ENCODE measurements around the gene NEK1.
"Not testable (repeated sequence)": the region's sequence is repeated elsewhere in the genome, so short reads cannot be mapped to it uniquely, and the experiment has no call there.

Gene NEK1

DNA sequence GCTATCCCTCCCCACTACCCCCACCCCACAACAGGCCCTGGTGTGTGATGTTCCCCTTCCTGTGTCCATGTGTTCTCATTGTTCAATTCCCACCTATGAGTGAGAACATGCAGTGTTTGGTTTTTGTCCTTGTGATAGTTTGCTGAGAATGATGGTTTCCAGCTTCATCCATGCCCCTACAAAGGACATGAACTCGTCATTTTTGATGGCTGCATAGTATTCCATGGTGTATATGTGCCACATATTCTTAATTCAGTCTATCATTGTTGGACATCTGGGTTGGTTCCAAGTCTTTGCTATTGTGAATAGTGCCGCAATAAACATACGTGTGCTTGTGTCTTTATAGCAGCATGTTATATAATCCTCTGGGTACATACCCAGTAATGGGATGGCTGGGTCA lies 118.1 kb downstream of the NEK1 start:
- not testable (repeated sequence) for DNase-seq (ENCODE audit: low read depth in 2 of 2)

DNA sequence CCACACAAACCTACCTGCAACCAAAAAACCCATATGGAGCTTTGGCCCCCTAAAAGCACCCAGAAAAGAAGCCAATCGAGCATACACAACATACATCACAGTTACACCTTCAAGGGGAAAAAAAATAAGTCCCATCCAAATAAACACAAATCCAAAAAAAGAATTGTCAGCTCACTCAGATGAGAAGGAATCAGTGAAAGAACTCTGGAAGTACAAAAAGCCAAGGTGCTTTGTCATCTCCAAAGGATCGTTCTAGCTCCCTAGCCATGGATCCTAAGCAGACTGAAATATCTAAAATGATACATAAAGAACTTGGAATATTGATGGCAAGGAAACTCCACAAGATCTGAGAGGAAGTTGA lies 119.2 kb downstream of the NEK1 start:
- no peak for DNase-seq (ENCODE audit: low read depth in 2 of 2)

GRCh38 chr4:169492436-169493163 lies 119.8 kb downstream of the NEK1 start:
- DNase-seq (ENCODE audit: low read depth in 2 of 2): peak in 1 of 2 donors; percentile 2

DNA sequence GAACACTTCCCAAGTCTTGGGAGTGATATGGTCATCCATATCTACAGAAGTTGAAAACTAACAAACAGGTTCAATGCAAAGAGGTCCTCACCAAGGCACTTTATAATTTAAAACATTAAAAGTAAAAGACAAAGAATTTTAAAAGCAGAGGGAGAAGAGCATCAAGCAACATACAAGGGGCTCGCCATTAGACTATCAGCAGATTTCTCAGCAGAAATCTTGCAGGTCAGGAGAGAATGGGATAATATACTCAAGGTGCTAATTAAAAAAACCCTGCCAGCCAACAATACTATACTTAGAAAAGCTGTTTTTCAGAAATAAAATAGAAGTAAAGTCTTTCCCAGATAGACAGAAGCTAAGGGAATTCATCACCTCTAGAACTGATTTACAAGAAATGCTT lies 121.2 kb downstream of the NEK1 start:
- DNase-seq (ENCODE audit: low read depth in 2 of 2): no peak

DNA sequence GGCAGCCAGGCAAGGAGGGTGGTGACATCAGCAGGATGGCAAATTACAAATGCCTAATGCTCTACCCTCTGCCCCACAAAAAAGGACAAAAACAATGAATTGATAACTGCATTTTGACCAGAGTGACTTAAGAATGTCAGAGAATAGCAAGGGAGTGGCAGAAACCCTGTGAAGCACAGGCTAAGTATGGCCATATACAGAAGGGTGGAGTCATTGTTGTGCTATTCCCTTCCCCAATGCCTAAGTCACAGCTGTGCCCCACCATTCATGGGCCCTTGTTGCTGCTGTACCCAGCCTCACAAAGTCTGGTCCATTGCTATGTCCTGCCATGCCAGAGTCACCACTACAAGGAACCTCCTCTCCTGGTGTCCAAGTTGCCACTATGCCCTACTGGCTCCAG lies 123.1 kb downstream of the NEK1 start:
- DNase-seq (ENCODE audit: low read depth in 2 of 2): no peak

DNA sequence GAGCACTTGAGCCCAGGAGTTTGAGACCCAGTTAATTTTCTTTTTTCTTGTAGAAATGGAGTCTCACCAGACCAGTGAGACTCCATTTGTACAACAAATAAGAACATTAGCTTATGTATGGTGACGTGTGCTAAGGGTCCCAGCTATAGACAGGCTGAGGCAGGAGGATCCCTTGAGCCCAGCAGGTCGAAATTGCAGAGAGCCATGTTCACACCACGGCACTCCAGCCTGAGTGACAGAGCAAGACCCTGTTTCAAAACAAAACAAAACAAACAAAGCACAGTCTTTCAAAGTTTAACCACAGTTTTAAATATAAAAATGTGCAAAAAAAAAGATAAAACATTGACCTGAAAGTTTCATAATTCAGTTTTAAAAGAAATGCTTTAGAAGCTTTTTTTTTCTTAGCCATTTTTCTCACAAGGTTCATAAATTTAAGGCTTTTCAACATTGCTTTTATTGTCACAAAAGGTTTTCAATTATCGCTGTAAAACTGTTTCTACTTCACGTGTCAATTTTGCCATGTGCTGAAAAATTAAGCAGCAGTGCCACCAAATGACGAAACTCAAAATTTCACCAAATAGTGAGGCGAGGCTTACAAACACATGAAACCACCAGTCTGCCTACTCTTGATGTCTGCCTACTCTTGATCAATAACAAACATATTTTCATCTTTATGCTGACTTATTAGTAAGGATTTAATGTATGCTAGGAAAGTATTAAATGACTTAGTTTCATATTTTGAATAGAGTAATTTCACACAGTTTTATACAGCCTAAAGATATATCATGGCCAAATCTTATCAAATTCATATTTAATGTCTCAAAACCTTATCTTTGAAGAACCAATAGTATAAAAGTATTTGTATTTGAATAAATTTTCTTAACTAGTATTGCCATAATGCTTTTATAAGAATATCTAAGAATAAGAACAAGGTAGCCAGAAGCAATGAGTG lies 126.3 kb downstream of the NEK1 start:
- DNase-seq (ENCODE audit: low read depth in 2 of 2): peak in 1 of 2 donors; percentile 4

- DNase-seq (ENCODE audit: low read depth in 2 of 2): no peak
Observed at GRCh38 chr4:169485086-169485485, 127.3 kb downstream of the NEK1 start.

DNA sequence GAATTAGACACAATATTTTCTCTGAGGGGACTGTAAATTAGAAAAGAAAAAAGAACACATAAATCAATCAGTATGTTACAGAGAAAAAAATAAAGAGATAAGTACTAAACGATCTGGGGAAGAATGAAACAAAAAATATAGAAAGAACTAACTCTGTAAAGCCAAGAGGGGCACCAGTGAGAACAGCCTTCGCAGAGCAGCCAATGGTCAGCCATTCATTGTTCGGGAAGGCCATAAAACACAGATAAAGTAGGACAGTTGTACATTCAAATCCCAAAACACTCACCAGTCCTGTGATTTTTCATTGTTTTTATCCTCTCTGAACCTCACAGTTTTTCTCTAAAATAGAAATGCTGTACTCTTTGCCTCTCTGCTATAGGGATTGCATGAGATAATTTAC lies 127.9 kb downstream of the NEK1 start:
- DNase-seq (ENCODE audit: low read depth in 2 of 2): no peak

DNA sequence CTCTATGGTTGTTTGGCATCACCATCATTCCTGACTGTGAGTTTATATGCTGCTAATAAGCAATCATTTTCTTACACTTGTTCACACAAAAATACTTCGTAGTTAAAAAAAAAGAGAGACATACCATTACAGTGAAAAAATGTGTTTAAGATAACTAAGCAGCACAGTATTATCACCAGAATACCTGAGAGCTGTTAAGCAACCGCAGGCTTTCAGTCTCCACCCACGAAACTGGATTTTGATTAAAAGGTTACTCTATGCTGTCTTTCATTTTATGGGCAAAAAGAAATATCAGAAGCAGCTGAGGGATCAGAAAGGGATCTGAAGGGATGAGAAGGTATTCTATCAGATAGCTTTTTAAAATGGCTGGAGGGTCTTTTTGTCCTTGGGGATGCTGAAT lies 148.3 kb downstream of the NEK1 start:
- no peak for DNase-seq (ENCODE audit: low read depth in 2 of 2)

DNA sequence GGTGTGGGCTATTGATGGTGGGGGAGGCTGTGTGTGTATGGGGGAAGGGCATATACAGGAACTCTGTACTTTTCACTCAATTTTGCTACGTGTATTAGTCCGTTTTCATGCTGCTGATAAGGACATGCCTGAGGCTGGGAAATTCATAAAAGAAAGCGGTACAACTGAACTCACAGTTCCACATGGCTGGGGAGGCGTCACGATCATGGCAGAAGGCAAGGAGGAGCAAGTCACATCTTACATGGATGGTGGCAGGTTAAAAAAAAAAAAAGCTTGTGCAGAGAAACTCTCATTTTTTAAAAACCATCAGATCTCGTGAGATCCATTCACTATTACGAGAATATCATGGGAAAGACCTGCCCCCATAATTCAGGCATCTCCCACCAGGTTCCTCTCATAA lies 152.3 kb downstream of the NEK1 start:
- no peak for DNase-seq (ENCODE audit: low read depth in 2 of 2)

GRCh38 chr4:169458575-169458974 lies 153.8 kb downstream of the NEK1 start:
- no peak for DNase-seq (ENCODE audit: low read depth in 2 of 2)

- not testable (repeated sequence) for DNase-seq (ENCODE audit: low read depth in 2 of 2)
Observed at GRCh38 chr4:169452644-169453043, 159.7 kb downstream of the NEK1 start.

- not testable (repeated sequence) for DNase-seq (ENCODE audit: low read depth in 2 of 2)
Observed at GRCh38 chr4:169448935-169449334, 163.4 kb downstream of the NEK1 start.

DNA sequence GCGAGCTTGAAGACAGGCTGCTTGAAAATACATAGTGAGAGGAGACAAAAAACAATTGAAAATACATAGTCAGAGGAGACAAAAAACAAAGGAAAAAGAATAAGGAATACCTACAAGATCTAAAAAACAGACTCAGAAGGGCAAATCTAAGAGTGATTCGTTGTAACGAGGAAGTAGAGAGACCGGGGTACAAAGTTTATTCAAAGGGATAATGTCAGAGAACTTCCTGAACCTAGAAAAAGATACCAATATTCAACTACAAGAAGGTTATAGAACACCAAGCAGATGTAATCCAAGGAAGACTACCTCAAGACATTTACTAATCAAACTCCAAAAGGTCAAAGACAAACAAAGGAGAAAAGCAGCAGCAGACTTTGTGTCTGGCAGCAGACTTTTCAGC lies 165.6 kb downstream of the NEK1 start:
- no peak for DNase-seq (ENCODE audit: low read depth in 2 of 2)

DNA sequence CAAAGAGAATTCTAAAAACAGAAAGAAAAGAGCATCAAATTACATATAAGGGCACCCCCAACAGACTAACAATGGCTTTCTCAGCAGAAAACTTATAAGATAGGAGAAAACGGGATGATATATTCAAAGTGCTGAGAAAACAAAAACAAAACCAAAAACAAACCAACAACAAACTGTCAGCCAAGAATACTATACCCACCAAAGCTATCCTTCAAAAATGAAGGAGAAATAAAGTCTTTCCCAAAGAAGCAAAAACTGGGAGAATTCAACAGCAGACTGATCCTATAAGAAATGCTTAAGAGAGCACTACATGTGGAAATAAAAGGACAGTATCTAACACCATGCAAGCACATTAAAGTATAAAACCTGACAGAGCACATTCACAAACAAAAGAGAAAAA lies 168.6 kb downstream of the NEK1 start:
- no peak for DNase-seq (ENCODE audit: low read depth in 2 of 2)

GRCh38 chr4:169440446-169440845 lies 171.9 kb downstream of the NEK1 start:
- no peak for DNase-seq (ENCODE audit: low read depth in 2 of 2)

DNA sequence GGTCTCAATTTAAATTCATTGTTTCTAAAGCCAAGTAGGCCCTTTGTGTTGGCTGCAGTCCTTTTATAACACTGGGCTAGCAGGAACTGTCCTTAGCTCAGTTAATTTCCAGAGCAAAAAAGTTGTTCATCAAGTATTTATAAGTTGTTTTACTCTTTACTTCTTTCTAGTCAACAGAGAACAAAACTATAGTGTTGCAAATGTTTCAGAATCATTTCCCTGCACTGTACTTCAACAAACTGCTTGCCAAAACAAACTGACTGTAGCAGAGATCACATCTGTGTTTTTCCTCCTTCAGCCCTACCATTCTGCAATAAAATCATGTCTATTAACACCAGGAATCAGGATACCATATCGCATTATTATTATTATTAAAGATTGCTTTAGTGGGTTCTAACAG lies 173.1 kb downstream of the NEK1 start:
- DNase-seq (ENCODE audit: low read depth in 2 of 2): no peak

GRCh38 chr4:169438057-169438480 lies 174.3 kb downstream of the NEK1 start:
- DNase-seq (ENCODE audit: low read depth in 2 of 2): no peak

GRCh38 chr4:169437299-169438047 lies 174.9 kb downstream of the NEK1 start:
- DNase-seq (ENCODE audit: low read depth in 2 of 2): no peak

DNA sequence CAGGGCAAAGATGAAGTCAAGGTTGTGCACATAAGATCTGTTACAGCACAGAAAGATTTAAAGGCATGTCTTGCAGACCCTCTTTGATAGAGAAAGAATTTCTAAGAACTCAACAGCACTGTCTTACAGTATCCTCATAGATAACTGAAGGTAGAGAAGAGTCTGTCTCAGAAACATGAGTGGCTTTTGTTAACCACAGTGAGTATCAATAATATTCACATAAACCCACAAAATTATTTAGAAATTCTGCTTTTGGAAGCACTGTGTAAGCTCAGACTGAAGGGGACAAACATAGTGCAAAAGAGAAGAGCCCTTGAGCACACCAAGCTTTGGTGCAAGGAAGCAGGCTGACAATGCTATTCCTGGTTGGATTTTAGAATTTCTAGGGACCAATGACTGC lies 175.6 kb downstream of the NEK1 start:
- DNase-seq (ENCODE audit: low read depth in 2 of 2): no peak

- no peak for DNase-seq (ENCODE audit: low read depth in 2 of 2)
Observed at GRCh38 chr4:169428376-169428775, 184.0 kb downstream of the NEK1 start.

DNA sequence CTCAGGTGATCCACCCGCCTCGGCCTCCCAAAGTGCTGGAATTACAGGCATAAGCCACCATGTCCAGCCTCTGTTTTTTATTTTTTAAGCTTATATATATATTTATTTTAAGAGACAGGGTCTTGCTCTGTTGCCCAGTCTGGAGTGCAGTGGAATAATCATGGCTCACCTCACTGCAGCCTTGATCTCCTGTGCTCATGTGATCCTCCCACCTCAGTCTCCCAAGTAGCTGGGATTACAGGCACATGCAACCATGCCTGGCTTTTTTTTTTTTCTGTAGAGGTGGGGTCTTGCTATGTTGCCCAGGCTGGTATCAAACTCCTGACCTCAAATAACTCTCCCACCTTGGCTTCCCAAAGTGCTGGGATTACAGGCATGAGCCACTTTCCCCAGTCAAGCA lies 184.7 kb downstream of the NEK1 start:
- DNase-seq (ENCODE audit: low read depth in 2 of 2): not testable (repeated sequence)
